K562 (cell line): Measurements from ENCODE around the gene NTRK2. TPM values are rescaled to one million over a fixed set of nuclear protein-coding genes. Genes with fewer than 3 reads are reported as not detected.

ENCODE experiments used
- ATAC-seq: fragments of 200-7000 bp; cut with Tn5 transposase; 3 replicates; pipeline ENCODE4 v1.9.1; 2020; ENCODE audit warnings: moderate library complexity
- BruUV-seq: library from RNA; stranded (reverse); fragments of 400-500 nt; replicated peaks from 2 replicates; lab custom pipeline; 2021; lab: Mats Ljungman, UMichigan
- CTCF ChIA-PET: fragments of 300-600 bp; formaldehyde crosslinking; extraction: SDS; loops from one replicate; lab custom pipeline; 2021; ENCODE audit warnings: low intra/inter-chr PET ratio; lab: Yijun Ruan, JAX
- POLR2A ChIA-PET: fragments of 300-600, 350-650 bp; sonication (Branson Sonifier 250); formaldehyde crosslinking; extraction: SDS; loops from one replicate; lab custom pipeline; 2021; ENCODE audit warnings: antibody characterized with exemption, inconsistent platforms; lab: Yijun Ruan, JAX
- DNase-seq, 4 experiments: peaks; one replicate each; pipeline versions ENCODE4 v3.0.0 to v3.0.0-alpha.2; 2011 to 2018; ENCODE audit warnings: low spot score in 3 of 4, mixed read lengths in 3 of 4; ENCODE audit errors: extremely low read depth in 1 of 4
- FAIRE-seq: peaks from 2 replicates; lab custom pipeline; 2011; peaks lifted over from hg19 to GRCh38; lab: Jason Lieb, UNC
- H2AFZ ChIP-seq: 2 replicates; pipeline ENCODE4 v1.6.0; 2011; ENCODE audit warnings: low read depth, low read length, control low read depth, inconsistent platforms
- H3K27ac ChIP-seq: fragments of 200-600 bp; 3 replicates; pipeline ENCODE4 v1.8.0; 2011; ENCODE audit warnings: low read depth, mild to moderate bottlenecking, control low read depth, inconsistent platforms, low read length, moderate library complexity, mixed read lengths; ENCODE audit errors: extremely low read depth
- H3K27me3 ChIP-seq, 2 experiments: fragments of 300-600 bp in 1 of 2; 2 replicates in 1 of 2; 3 replicates in 1 of 2; pipeline versions ENCODE4 v1.6.0 to v1.8.0; 2011; ENCODE audit warnings: inconsistent platforms in 2 of 2, low read length in 2 of 2, mild to moderate bottlenecking in 1 of 2, mixed read lengths in 1 of 2, moderate library complexity in 1 of 2; ENCODE audit not compliant: control insufficient read depth in 2 of 2, insufficient read depth in 2 of 2
- H3K36me3 ChIP-seq: fragments of 300-600 bp; 3 replicates; pipeline ENCODE4 v1.8.0; 2011; ENCODE audit warnings: mild to moderate bottlenecking, low read length, inconsistent platforms; ENCODE audit not compliant: control insufficient read depth, insufficient read depth
- H3K4me1 ChIP-seq, 2 experiments: fragments of 200-600 bp in 1 of 2; replicated peaks in 1 of 2; 2 replicates in 1 of 2; 3 replicates in 1 of 2; pipeline versions ENCODE4 v1.5.1 to v1.8.0; 2011; ENCODE audit warnings: inconsistent platforms in 2 of 2, low read length in 2 of 2, mild to moderate bottlenecking in 1 of 2, mixed read lengths in 1 of 2, moderate library complexity in 1 of 2; ENCODE audit not compliant: control insufficient read depth in 2 of 2, insufficient read depth in 2 of 2
- H3K4me2 ChIP-seq: 2 replicates; pipeline ENCODE4 v1.6.1; 2011; ENCODE audit warnings: low read length, control low read depth, inconsistent platforms, mixed read lengths; ENCODE audit not compliant: insufficient read depth
- H3K4me3 ChIP-seq: fragments of 200-600 bp; sonication (generic), shearing (Covaris generic); 2 replicates; pipeline ENCODE4 v1.5.1; 2016; ENCODE audit warnings: control low read depth, inconsistent platforms
- H3K79me2 ChIP-seq: fragments of 200-600 bp; 3 replicates; pipeline ENCODE4 v1.8.0; 2011; ENCODE audit warnings: low read length, inconsistent platforms; ENCODE audit not compliant: control insufficient read depth, insufficient read depth
- H3K9ac ChIP-seq, 2 experiments: 2 replicates each; pipeline versions ENCODE4 v1.6.0 to v1.6.1; 2011; ENCODE audit warnings: low read depth in 2 of 2, low read length in 2 of 2, control low read depth in 1 of 2, inconsistent platforms in 1 of 2, mild to moderate bottlenecking in 1 of 2, mixed read lengths in 1 of 2; ENCODE audit not compliant: insufficient read depth in 1 of 2
- H3K9me1 ChIP-seq: one replicate; pipeline ENCODE4 v1.6.0; 2011; ENCODE audit warnings: inconsistent platforms, mild to moderate bottlenecking, low read length, moderate library complexity; ENCODE audit not compliant: control insufficient read depth, insufficient read depth
- H3K9me3 ChIP-seq: replicated peaks from 2 replicates; pipeline ENCODE4 v1.5.1; 2011; ENCODE audit warnings: low read depth, low read length, inconsistent platforms; ENCODE audit not compliant: control insufficient read depth, insufficient read depth
- H4K20me1 ChIP-seq: replicated peaks from 2 replicates; pipeline ENCODE4 v1.6.1; 2011; ENCODE audit warnings: low read length, inconsistent platforms, mixed read lengths; ENCODE audit not compliant: control insufficient read depth, insufficient read depth
- CEBPG ChIP-seq, 3 experiments: fragments of 200-800 bp in 1 of 3; sonication (Bioruptor generic) in 1 of 3; sonication (generic) in 1 of 3; formaldehyde crosslinking in 1 of 3; IDR thresholded peaks in 2 of 3; conservative IDR thresholded peaks in 1 of 3; 2 replicates each; pipeline versions ENCODE4 v1.6.1 to v1.8.0; 2016 to 2022; ENCODE audit warnings: missing compliant biosample characterization in 2 of 3, missing genetic modification characterization in 2 of 3, mild to moderate bottlenecking in 1 of 3, missing genetic modification reagents in 1 of 3
- EP300 ChIP-seq: IDR thresholded peaks from 2 replicates; pipeline ENCODE4 v1.6.1; 2012; ENCODE audit warnings: low read length, improper control_type of control experiment
- HNRNPH1 ChIP-seq: fragments of 200-400 bp; formaldehyde crosslinking; optimal IDR thresholded peaks from 2 replicates; pipeline ENCODE3; 2017; ENCODE audit warnings: low read depth, mild to moderate bottlenecking, low read length, moderate library complexity
- KAT8 ChIP-seq: fragments of 450-650 bp; IDR thresholded peaks from 2 replicates; pipeline ENCODE4 v1.6.1; 2016; ENCODE audit warnings: low read depth, mild to moderate bottlenecking
- KDM1A ChIP-seq, 2 experiments: fragments of 450-650 bp; IDR thresholded peaks; 2 replicates each; pipeline ENCODE4 v1.6.1; 2016; ENCODE audit warnings: mild to moderate bottlenecking in 2 of 2
- KLF10 ChIP-seq: fragments of 250-450 bp; sonication (Bioruptor Pico); IDR thresholded peaks from 2 replicates; pipeline ENCODE4 v1.6.1; 2021; ENCODE audit warnings: matching md5 sums
- MBD2 ChIP-seq: sonication (generic); IDR thresholded peaks from 2 replicates; pipeline ENCODE4 v1.6.1; 2016; ENCODE audit warnings: low read depth, borderline replicate concordance
- MIER1 ChIP-seq: fragments of 450-650 bp; IDR thresholded peaks from 2 replicates; pipeline ENCODE4 v1.6.1; 2016; ENCODE audit warnings: antibody characterized with exemption, mild to moderate bottlenecking, low read depth
- NFE2L1 ChIP-seq: fragments of 450-650 bp; IDR thresholded peaks from 2 replicates; pipeline ENCODE4 v1.6.1; 2016; ENCODE audit warnings: missing genetic modification characterization, low read depth, mild to moderate bottlenecking, missing compliant biosample characterization, moderate library complexity, borderline replicate concordance
- OTX1 ChIP-seq: fragments of 450-650 bp; formaldehyde crosslinking; IDR thresholded peaks from 2 replicates; pipeline ENCODE4 v1.4.0; 2022; ENCODE audit warnings: mild to moderate bottlenecking
- POLR2B ChIP-seq: fragments of 450-650 bp; IDR thresholded peaks from 2 replicates; pipeline ENCODE4 v1.6.1; 2018; ENCODE audit warnings: low read depth; ENCODE audit not compliant: partially characterized antibody
- RBBP5 ChIP-seq: fragments of 200-600 bp; sonication (generic); IDR thresholded peaks from 2 replicates; pipeline ENCODE4 v1.6.1; 2012; ENCODE audit warnings: borderline replicate concordance, mild to moderate bottlenecking, low read length, control low read depth, inconsistent platforms; ENCODE audit not compliant: insufficient read depth, poor library complexity, severe bottlenecking
- TCFL5 ChIP-seq: fragments of 250-450 bp; sonication (Bioruptor Pico); conservative IDR thresholded peaks from 2 replicates; pipeline ENCODE4 v1.6.1; 2021; ENCODE audit warnings: mild to moderate bottlenecking, moderate library complexity, matching md5 sums
- ZFP36 ChIP-seq: fragments of 150-350 bp; IDR thresholded peaks from 2 replicates; pipeline ENCODE4 v1.6.1; 2018; ENCODE audit warnings: low read length, low read depth; ENCODE audit not compliant: partially characterized antibody
- ZKSCAN1 ChIP-seq: fragments of 150-350 bp; IDR thresholded peaks from 2 replicates; pipeline ENCODE4 v1.6.1; 2016; ENCODE audit warnings: low read depth, low read length
- ZNF23 ChIP-seq: fragments of 250-450 bp; sonication (Bioruptor Pico); IDR thresholded peaks from 2 replicates; pipeline ENCODE4 v1.4.0; 2020; ENCODE audit warnings: mild to moderate bottlenecking
- ZNF449 ChIP-seq: fragments of 250-450 bp; sonication (Bioruptor Pico); IDR thresholded peaks from 2 replicates; pipeline ENCODE4 v1.8.0; 2022; ENCODE audit warnings: moderate library complexity, mild to moderate bottlenecking, inconsistent platforms
- ZNF586 ChIP-seq: fragments of 450-650 bp; formaldehyde crosslinking; conservative IDR thresholded peaks from 2 replicates; pipeline ENCODE4 v1.4.0; 2020; ENCODE audit warnings: mild to moderate bottlenecking, moderate library complexity
- WGBS: fragments of 100-300 bp; shearing (Covaris generic); methylation state at CpG from one replicate; pipeline ENCODE4 v1.1.6; 2016; ENCODE audit warnings: low coverage, mixed read lengths; ENCODE audit not compliant: insufficient coverage; ENCODE audit errors: missing lambda C conversion rate; 5-methylcytosine and 5-hydroxymethylcytosine counted together
- in situ Hi-C: fragments of 300-500 bp; cut with MboI; formaldehyde crosslinking; loops from 4 replicates; pipeline ENCODE4 v1.15.0; 2018; ENCODE audit warnings: inconsistent platforms, mixed read lengths
- intact Hi-C: fragments of 100-400 bp; cut with micrococcal nuclease; formaldehyde crosslinking; loops from 2 replicates; pipeline ENCODE4 v1.14.2; 2022
- polyA plus RNA-seq, 8 experiments: library from polyadenylated mRNA; depleted of rRNA in 4 of 8; stranded (reverse) in 5 of 8; unstranded in 3 of 8; fragments of >200 nt; fragmentation: Nextera tagmentation in 2 of 8; fragmentation: Illumina TruSeq in 1 of 8; extraction: Ambion mirVana in 2 of 8; extraction: Trizol in 1 of 8; gene quantifications; 2 replicates each; pipeline versions ENCODE4 v1.2.1 to v1.2.3, GENCODE V29; 2011 to 2014; ENCODE audit warnings: inconsistent platforms in 1 of 8, missing spikeins in 1 of 8
- total RNA-seq, 7 experiments: library from RNA; depleted of rRNA in 6 of 7; stranded (reverse); fragments of >200 nt in 6 of 7; fragmentation: Illumina TruSeq in 2 of 7; extraction: Trizol in 2 of 7; gene quantifications; 2 replicates each; pipeline versions ENCODE4 v1.2.1 to v1.2.3, GENCODE V29; 2011 to 2021; ENCODE audit warnings: low replicate concordance in 1 of 7

The NTRK2 gene
- total and polyA plus RNA-seq, 9 of the 15 experiments (the other 6 are each of a cell fraction or from before 2014, with no cell fraction given), result not detected

GRCh38 chr9:84754461-84754860, 84.9 kb downstream of the NTRK2 start (continued):
- TF ChIP-seq NFE2L1, result no peak
- no peak for TF ChIP-seq ZNF23 (CRISPR knock-in tag)

DNA sequence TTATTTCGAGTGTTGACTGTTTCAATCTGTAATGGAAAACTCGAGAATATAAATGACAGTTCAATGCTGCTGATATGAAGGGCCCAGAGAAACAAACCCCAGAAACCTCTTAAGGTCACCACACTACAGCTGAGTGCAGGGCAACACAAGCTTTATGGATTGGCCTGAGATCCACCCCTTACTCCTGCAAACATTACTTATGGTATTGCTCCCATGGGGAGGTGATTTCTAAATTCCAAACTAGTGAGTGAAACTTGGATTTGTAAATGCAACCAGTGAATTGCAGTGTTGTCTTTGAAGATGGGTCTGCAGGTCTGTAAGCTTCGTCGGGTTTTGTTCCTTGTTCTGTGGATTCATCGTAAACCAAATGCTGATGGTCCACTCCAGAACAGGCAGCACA, 85.4 kb downstream of the NTRK2 start:
- POLR2A ChIA-PET, result interaction anchor here (0.7 kb wide), 1 partner anchor 1873 kb away, joined by 3 read pairs; no protein-coding TSS in a partner anchor

More for the DNA sequence above, 85.4 kb downstream of the NTRK2 start:
- Histone ChIP-seq H3K36me3 (no peaks in the 10 kb centered on the region), H3K9ac (no peak overlapping the region), H4K20me1 (no peaks in the 10 kb centered on the region), H3K27ac (no peak overlapping the region), H3K4me2 (no peak overlapping the region)
- FAIRE-seq, result no peak
- in situ Hi-C loops, result no loop called here
- no peak for TF ChIP-seq MBD2
- TF ChIP-seq ZKSCAN1, result no peak
- TF ChIP-seq POLR2B, result no peak
- no peak for TF ChIP-seq EP300
- no peak for TF ChIP-seq ZFP36
- TF ChIP-seq MIER1, result no peak
- no peak for TF ChIP-seq KLF10 (CRISPR knock-in tag)
- no peak for TF ChIP-seq ZNF586
- TF ChIP-seq CEBPG (CRISPR knock-in tag; IDR thresholded peaks at IDR 0.05), result no peak
- no peak for TF ChIP-seq CEBPG (tag; conservative IDR thresholded peaks at IDR 0.05 in 1 of 2, IDR thresholded peaks at IDR 0.05 in 1 of 2)
- no peak for TF ChIP-seq ZNF449 (CRISPR knock-in tag)
- TF ChIP-seq KAT8, result no peak
- TF ChIP-seq HNRNPH1, result no peak
- TF ChIP-seq TCFL5, result no peak
- TF ChIP-seq RBBP5, result no peak
- TF ChIP-seq OTX1 (CRISPR knock-in tag), result no peak
- no peak for TF ChIP-seq KDM1A (IDR thresholded peaks at IDR 0.05)
- TF ChIP-seq, all 486 proteins: peak for 0
- no peak overlapping the region for H2AFZ ChIP-seq
- no peaks in the 10 kb centered on the region for H3K4me1 ChIP-seq
- intact Hi-C loops, result no loop called here
- H3K79me2 ChIP-seq, result no peaks in the 10 kb centered on the region
- no peaks in the 10 kb centered on the region for H3K27me3 ChIP-seq
- no peaks in the 10 kb centered on the region for H3K9me3 ChIP-seq
- no peaks in the 10 kb centered on the region for H3K9me1 ChIP-seq
- CTCF ChIA-PET, result no interaction called here
- H3K4me3 ChIP-seq, result no peak overlapping the region
- no TSS peak for BruUV-seq
- ATAC-seq (no peak), DNase-seq (no peak)
- WGBS, result 4% methylated on average over 5 of the region's 5 CpGs
